GM10847 (cell line): ENCODE measurements around the gene CHD5.

Source experiments
- POLR2A ChIP-seq: IDR thresholded peaks from 2 replicates; pipeline ENCODE4 v1.6.1; 2011; ENCODE audit not compliant: insufficient read length; ENCODE audit errors: extremely low read depth

The CHD5 gene

DNA sequence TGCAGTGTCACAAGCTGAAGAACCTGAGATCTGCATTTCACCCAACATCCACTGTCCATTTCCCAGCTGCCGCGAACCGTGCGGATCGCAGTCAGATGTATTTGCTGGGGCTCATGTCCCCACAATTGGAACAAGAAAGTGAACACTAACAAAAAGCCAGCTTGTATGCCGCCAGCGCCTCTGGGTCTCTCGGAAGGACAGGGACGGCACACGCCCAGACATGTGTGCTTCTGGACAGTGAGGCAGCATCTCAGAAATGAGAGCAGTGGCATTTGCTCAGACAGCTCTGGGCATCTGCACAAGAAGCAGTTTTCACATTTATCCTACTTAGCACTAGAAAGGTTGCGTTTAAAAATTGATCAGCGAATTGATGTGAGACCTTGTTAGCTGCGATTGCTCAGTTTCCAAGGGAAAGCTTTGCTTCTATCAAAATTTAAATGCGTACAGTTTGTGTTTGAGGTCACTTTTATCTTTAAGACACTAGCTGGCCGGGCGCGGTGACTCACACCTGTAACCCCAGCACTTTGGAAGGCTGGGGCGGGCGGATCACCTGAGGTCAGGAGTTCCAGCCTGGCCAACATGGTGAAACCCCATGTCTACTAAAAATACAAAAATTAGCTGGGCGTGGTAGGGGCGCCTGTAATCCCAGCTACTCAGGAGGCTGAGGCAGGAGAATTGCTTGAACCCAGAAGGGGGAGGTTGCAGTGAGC is 105.8 kb downstream of the CHD5 start:
- TF ChIP-seq POLR2A: no peak

GRCh38 chr1:6073480-6074053 is 106.6 kb downstream of the CHD5 start:
- no peak for TF ChIP-seq POLR2A

- no peak for TF ChIP-seq POLR2A
Observed at GRCh38 chr1:6072774-6073479, 107.2 kb downstream of the CHD5 start.

DNA sequence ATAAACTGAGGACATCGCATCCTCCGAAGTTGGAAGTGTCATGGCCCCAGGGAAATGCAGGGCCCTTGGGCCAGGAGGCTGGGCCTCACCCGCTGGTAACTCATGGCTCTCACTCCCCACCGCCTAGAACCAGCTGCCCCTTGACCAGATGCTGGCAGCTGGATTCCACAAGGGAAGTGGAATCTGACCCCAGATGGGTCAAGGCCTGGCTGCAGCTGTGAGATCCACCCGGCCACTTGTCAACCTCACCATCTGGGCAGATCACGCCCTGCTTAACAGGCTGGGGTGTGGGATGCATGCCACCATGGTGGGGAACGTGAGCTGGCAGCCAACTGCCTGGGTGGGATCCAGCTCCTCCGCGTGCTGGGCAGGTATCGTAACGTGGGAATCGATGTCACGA is 108.9 kb downstream of the CHD5 start:
- no peak for TF ChIP-seq POLR2A

DNA sequence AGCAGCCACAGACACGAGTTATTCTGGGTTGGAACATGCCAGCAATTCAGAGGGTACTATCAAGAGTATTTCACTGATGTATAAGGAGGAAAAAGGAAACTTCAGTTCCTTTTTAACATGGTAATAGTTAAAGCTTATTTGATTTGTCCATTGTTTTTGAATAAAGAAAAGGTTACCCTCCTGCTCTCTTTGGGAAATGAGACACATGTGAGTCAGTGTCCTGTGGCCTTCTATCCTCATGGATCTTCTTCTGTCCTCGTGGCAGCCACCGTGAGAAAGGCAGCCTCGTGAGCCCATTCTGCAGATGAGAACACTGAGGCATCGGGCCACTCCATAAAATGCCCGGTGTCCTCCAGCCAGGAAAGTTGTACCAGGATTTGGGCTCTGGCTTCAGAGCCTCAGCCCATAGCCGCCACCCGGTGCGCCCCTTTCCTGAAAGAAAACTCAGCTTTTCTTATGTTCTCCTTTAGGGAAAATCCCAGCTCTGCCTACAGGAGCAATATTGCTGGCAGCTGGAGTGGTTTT is 109.6 kb downstream of the CHD5 start:
- no peak for TF ChIP-seq POLR2A

DNA sequence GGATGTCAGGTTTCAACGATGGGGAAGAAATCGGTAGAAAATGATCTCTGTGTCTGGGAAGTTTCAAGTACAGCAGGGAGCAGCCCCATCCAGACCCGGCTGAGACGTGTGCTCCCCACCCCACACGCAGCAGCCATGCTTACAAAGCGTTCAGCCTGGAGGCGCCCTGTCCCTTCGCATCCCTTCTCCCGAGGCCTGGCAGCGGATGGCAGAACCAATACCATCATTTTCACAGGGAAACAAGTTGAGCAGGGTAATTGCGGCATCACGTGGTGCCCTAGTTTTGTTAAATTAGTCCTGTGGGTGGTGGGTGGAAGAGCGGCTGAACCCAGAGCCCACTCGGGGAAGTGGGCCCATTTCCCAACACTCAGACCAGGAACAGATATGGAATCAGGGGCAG is 110.5 kb downstream of the CHD5 start:
- TF ChIP-seq POLR2A: no peak

- TF ChIP-seq POLR2A: no peak
Observed at GRCh38 chr1:6068932-6069331, 111.2 kb downstream of the CHD5 start.

DNA sequence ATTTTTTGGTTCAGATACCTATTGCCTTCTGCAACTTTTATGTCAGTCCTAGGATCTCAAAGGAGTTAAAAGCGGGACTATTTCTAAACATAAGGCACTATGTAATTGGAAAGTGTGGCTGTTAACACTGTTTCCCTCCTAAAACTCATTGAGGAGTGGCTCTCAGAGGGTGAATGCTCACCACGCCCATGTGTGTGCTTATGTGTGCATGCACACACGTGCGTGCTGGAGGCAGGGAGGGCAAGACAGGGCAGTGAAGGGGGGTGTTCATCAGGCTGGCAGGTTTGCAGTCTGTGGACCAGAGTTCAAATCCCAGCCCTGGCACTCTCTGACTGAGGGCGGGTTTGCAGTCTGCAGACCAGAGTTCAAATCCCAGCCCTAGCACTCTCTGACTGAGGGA is 112.0 kb downstream of the CHD5 start:
- TF ChIP-seq POLR2A: no peak

GRCh38 chr1:6066680-6067079 is 113.4 kb downstream of the CHD5 start:
- no peak for TF ChIP-seq POLR2A

- no peak for TF ChIP-seq POLR2A
Observed at GRCh38 chr1:6065093-6065858, 114.8 kb downstream of the CHD5 start.

DNA sequence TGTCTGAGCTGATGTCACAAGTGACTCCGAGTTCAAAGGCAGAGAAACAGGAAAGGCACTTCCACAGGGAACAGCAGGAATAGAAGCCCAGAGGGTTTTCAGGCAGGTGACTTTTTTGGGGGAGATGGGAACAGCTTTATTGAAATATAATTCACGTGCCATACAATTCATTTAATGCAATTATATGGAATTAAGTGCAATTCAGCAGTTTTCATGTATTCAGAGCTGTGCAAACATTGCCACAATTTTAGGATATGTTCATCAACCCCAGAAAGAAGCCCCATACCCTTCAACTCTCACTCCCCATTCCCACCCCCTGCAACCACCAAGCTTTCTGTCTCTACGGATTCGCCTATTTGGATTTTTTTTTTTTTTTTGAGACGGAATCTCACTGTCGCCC is 117.5 kb downstream of the CHD5 start:
- TF ChIP-seq POLR2A: no peak

GRCh38 chr1:6059866-6060265 is 120.3 kb downstream of the CHD5 start:
- TF ChIP-seq POLR2A: no peak

GRCh38 chr1:6057170-6057845 is 122.8 kb downstream of the CHD5 start:
- no peak for TF ChIP-seq POLR2A

- no peak for TF ChIP-seq POLR2A
Observed at GRCh38 chr1:6056572-6056948, 123.6 kb downstream of the CHD5 start.

DNA sequence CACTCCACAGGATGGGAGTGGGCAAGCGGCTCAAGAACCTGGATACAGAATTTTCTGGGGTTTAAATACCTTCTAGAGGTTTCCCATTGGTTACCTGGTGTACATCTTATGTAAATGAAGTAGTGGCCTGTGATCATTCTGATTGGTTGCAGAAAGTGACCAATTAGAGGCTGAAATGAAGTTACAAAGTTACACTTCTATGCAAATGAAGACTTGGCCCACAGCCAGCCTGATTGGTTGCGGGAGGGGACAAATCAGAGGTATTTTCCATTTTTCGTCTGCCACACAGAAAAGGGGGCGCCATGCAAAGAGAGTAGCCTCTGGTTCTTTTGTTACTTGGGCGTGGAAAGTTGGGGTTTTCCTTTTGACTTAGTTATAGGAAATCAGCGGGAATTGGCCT is 125.5 kb downstream of the CHD5 start:
- TF ChIP-seq POLR2A: no peak
